ENCODE data around the gene GPC6.

Gene GPC6

GRCh38 chr13:94419925-94420305 lies 1193.3 kb downstream of the GPC6 start:
- H3K4me3 ChIP-seq (replicated peaks; ENCODE audit: low read depth, low read length) = no peak overlapping the region
- no peak for DNase-seq (ENCODE audit: low read depth)
- TF ChIP-seq CTCF (IDR thresholded peaks at IDR 0.05; ENCODE audit: low read length, missing control alignments) = no peak

GRCh38 chr13:94427313-94427953 lies 1200.8 kb downstream of the GPC6 start:
- TF ChIP-seq CTCF (IDR thresholded peaks at IDR 0.05; ENCODE audit: low read length, missing control alignments) = no peak
- no peak overlapping the region for H3K4me3 ChIP-seq (replicated peaks; ENCODE audit: low read depth, low read length)
- no peak for DNase-seq (ENCODE audit: low read depth)

- DNase-seq (ENCODE audit: low read depth) = peak; percentile 58
- H3K4me3 ChIP-seq (replicated peaks; ENCODE audit: low read depth, low read length) = no peak overlapping the region
- TF ChIP-seq CTCF (IDR thresholded peaks at IDR 0.05; ENCODE audit: low read length, missing control alignments) = peak; percentile 34
Measured at GRCh38 chr13:94431574-94431973, 1205.0 kb downstream of the GPC6 start.

GRCh38 chr13:94431987-94432386 lies 1205.4 kb downstream of the GPC6 start:
- TF ChIP-seq CTCF (IDR thresholded peaks at IDR 0.05; ENCODE audit: low read length, missing control alignments) = no peak
- no peak for DNase-seq (ENCODE audit: low read depth)
- no peak overlapping the region for H3K4me3 ChIP-seq (replicated peaks; ENCODE audit: low read depth, low read length)

- TF ChIP-seq CTCF (IDR thresholded peaks at IDR 0.05; ENCODE audit: low read length, missing control alignments) = no peak
- peak; percentile 23 for DNase-seq (ENCODE audit: low read depth)
Measured at GRCh38 chr13:94433055-94433961, 1206.7 kb downstream of the GPC6 start.

GRCh38 chr13:94435604-94436226 lies 1209.1 kb downstream of the GPC6 start:
- H3K4me3 ChIP-seq (replicated peaks; ENCODE audit: low read depth, low read length) = no peak overlapping the region
- peak; percentile 70 for DNase-seq (ENCODE audit: low read depth)
- TF ChIP-seq CTCF (IDR thresholded peaks at IDR 0.05; ENCODE audit: low read length, missing control alignments) = peak; percentile 63

More at GRCh38 chr13:94433055-94433961, 1206.7 kb downstream of the GPC6 start:
- H3K4me3 ChIP-seq (replicated peaks; ENCODE audit: low read depth, low read length) = no peak overlapping the region
